ENCODE results near the gene GNAQ. TPM values are rescaled to one million over a fixed set of nuclear protein-coding genes. Genes with fewer than 3 reads are reported as not detected.

The GNAQ gene
- total and polyA plus RNA-seq, 2 donors (not counting 1 experiment from before 2014, with no cell fraction given), result 0.60 to 1.4 TPM

DNA sequence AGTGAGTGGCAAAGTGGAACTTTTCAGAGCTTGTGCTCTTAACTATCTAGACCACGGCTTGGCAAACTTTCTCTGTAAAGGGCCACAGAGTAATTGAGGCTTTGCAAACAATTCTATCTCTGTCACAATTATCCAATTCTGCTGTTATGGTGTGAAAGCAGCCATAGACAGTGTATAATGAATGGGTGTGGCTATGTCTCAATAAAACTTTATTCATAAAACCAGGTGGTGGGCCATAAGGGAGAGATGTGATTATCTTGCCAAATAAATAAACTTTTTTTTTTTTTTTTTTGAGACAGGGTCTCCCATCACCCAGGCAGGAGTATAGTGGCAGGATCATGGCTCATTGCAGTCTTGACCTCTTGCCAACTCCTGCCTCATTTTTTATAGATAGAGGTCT, 304.8 kb downstream of the GNAQ start:
- no peak for DNase-seq
- ATAC-seq (ENCODE audit: low read depth), result no peak
- Histone ChIP-seq H3K36me3 (replicated peaks in 1 of 2; ENCODE audit: control extremely low read depth in 1 of 2, control insufficient read depth in 1 of 2, extremely low read depth in 1 of 2, insufficient read depth in 2 of 2, low read length in 1 of 2) (no peaks in the 10 kb centered on the region), H3K79me2 (ENCODE audit: control insufficient read depth, insufficient read depth, low read length) (no peaks in the 10 kb centered on the region), H3K4me1 (ENCODE audit: control insufficient read depth in 2 of 2, insufficient read depth in 2 of 2, low read length in 2 of 2) (peaks cover 0 to under 1% of the 10 kb centered on the region in 2 donors), H3K27ac (ENCODE audit: low read length in 2 of 2) (no peak overlapping the region), H3K9me3 (ENCODE audit: control extremely low read depth in 1 of 3, control insufficient read depth in 2 of 3, insufficient read depth in 1 of 3, low read length in 2 of 3) (no peaks in the 10 kb centered on the region), H4K20me1 (ENCODE audit: control insufficient read depth, insufficient read depth, low read length, poor library complexity, severe bottlenecking) (no peaks in the 10 kb centered on the region), H3K4me2 (replicated peaks; ENCODE audit: low read depth, low read length, poor library complexity, severe bottlenecking) (no peak overlapping the region), H3K27me3 (replicated peaks in 1 of 4; ENCODE audit: control extremely low read depth in 1 of 4, control insufficient read depth in 3 of 4, insufficient read depth in 4 of 4, low read length in 3 of 4) (peaks cover 0 to 3% (median 0%) of the 10 kb centered on the region in 4 experiments), H3K4me3 (ENCODE audit: control extremely low read depth in 1 of 5, extremely low read depth in 1 of 5, insufficient read depth in 1 of 5, low read depth in 2 of 5, low read length in 4 of 5) (no peak overlapping the region), H3K9ac (ENCODE audit: low read length) (no peak overlapping the region), H2AFZ (ENCODE audit: insufficient read depth, low read depth, low read length, poor library complexity, severe bottlenecking) (no peak overlapping the region)
- no peak overlapping the region for H3K27ac Mint-ChIP-seq
- H3K9me3 Mint-ChIP-seq (ENCODE audit: insufficient read depth), result peaks cover 3% of the 10 kb centered on the region
- no peak overlapping the region for H3K4me3 Mint-ChIP-seq
- intact Hi-C loops (cut with micrococcal nuclease), result no loop called here
- H3K4me1 Mint-ChIP-seq, result peaks cover 6% of the 10 kb centered on the region
- WGBS (ENCODE audit: insufficient coverage), result 60% methylated on average over 1 of the region's 1 CpG
- ChIA-PET CTCF (no interaction called here), POLR2A (no interaction called here)
- TF ChIP-seq EZH2 (IDR thresholded peaks at IDR 0.05; ENCODE audit: borderline replicate concordance, insufficient read depth, low read depth, low read length, poor library complexity, severe bottlenecking), result no peak
- TF ChIP-seq, protein P1, sequence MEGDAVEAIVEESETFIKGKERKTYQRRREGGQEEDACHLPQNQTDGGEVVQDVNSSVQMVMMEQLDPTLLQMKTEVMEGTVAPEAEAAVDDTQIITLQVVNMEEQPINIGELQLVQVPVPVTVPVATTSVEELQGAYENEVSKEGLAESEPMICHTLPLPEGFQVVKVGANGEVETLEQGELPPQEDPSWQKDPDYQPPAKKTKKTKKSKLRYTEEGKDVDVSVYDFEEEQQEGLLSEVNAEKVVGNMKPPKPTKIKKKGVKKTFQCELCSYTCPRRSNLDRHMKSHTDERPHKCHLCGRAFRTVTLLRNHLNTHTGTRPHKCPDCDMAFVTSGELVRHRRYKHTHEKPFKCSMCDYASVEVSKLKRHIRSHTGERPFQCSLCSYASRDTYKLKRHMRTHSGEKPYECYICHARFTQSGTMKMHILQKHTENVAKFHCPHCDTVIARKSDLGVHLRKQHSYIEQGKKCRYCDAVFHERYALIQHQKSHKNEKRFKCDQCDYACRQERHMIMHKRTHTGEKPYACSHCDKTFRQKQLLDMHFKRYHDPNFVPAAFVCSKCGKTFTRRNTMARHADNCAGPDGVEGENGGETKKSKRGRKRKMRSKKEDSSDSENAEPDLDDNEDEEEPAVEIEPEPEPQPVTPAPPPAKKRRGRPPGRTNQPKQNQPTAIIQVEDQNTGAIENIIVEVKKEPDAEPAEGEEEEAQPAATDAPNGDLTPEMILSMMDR (IDR thresholded peaks at IDR 0.05), result no peak
- no peaks in the 10 kb centered on the region for H3K27me3 Mint-ChIP-seq

DNA sequence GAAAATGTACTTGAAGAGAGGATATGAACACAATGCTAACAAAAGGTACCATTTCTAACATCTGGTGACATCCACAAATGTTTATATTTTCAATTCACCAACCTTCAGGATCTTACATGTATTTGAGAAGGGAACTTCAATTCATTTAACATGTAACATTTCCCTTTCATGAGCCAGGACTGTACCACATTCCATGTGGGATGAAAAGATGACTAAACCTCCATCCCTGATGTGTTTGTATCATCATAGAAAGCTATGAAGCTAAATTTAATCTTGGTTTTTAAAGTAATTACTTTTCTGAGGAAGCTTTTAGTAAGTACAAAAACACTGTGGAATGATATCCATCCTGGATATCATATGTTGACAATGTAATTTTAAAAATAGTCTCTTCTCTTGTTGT, 305.3 kb downstream of the GNAQ start:
- Histone ChIP-seq H3K9ac (ENCODE audit: low read length) (no peak overlapping the region), H3K4me1 (ENCODE audit: control insufficient read depth in 2 of 2, insufficient read depth in 2 of 2, low read length in 2 of 2) (no peaks in the 10 kb centered on the region), H3K27me3 (replicated peaks in 1 of 4; ENCODE audit: control extremely low read depth in 1 of 4, control insufficient read depth in 3 of 4, insufficient read depth in 4 of 4, low read length in 3 of 4) (peaks cover 0 to 3% (median 0%) of the 10 kb centered on the region in 4 experiments), H3K79me2 (ENCODE audit: control insufficient read depth, insufficient read depth, low read length) (no peaks in the 10 kb centered on the region), H3K27ac (ENCODE audit: low read length in 2 of 2) (no peak overlapping the region), H3K36me3 (replicated peaks in 1 of 2; ENCODE audit: control extremely low read depth in 1 of 2, control insufficient read depth in 1 of 2, extremely low read depth in 1 of 2, insufficient read depth in 2 of 2, low read length in 1 of 2) (no peaks in the 10 kb centered on the region), H3K9me3 (ENCODE audit: control extremely low read depth in 1 of 3, control insufficient read depth in 2 of 3, insufficient read depth in 1 of 3, low read length in 2 of 3) (no peaks in the 10 kb centered on the region), H3K4me2 (replicated peaks; ENCODE audit: low read depth, low read length, poor library complexity, severe bottlenecking) (no peak overlapping the region), H2AFZ (ENCODE audit: insufficient read depth, low read depth, low read length, poor library complexity, severe bottlenecking) (no peak overlapping the region), H4K20me1 (ENCODE audit: control insufficient read depth, insufficient read depth, low read length, poor library complexity, severe bottlenecking) (no peaks in the 10 kb centered on the region), H3K4me3 (ENCODE audit: control extremely low read depth in 1 of 5, extremely low read depth in 1 of 5, insufficient read depth in 1 of 5, low read depth in 2 of 5, low read length in 4 of 5) (no peak overlapping the region)
- peaks cover 4% of the 10 kb centered on the region for H3K4me1 Mint-ChIP-seq
- TF ChIP-seq, protein P1 (IDR thresholded peaks at IDR 0.05), result no peak
- no peak for TF ChIP-seq EZH2 (IDR thresholded peaks at IDR 0.05; ENCODE audit: borderline replicate concordance, insufficient read depth, low read depth, low read length, poor library complexity, severe bottlenecking)
- intact Hi-C loops (cut with micrococcal nuclease), result no loop called here
- POLR2A ChIA-PET, result no interaction called here
- CTCF ChIA-PET, result no interaction called here
- no peaks in the 10 kb centered on the region for H3K27me3 Mint-ChIP-seq
- ATAC-seq (ENCODE audit: low read depth) (no peak), DNase-seq (no peak)
- H3K9me3 Mint-ChIP-seq (ENCODE audit: insufficient read depth), result peaks cover 3% of the 10 kb centered on the region
- no peak overlapping the region for H3K27ac Mint-ChIP-seq
- H3K4me3 Mint-ChIP-seq, result no peak overlapping the region

All from B cell (primary cell).